A204.1 (cell line): ENCODE results near the gene ZMAT5.

Source experiments
- FAIRE-seq: peaks from 2 replicates; lab custom pipeline; 2012; peaks lifted over from hg19 to GRCh38; lab: Jason Lieb, UNC

The ZMAT5 gene

DNA sequence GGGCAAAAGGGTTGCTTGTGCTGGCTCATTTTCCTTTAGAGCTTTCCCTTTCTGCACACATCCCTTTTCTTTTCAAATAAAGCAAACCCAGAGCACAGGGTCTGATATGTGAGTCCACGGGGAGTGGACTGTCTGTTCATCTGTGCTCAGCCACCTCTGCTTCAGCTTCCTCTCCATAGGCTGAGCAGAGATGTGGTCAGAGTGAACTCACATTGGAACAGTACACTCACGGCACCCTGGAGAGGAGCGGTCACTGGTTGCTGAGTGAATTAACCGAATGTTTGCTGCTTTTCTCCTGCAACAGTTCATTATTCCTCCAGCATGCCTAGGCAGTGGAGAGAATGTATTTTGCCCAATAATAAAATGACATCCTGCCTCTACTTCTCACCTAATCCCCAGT, 83.3 kb downstream of the ZMAT5 start:
- FAIRE-seq = no peak
